ENCODE results near the gene XKR7. TPM values are rescaled to one million over a fixed set of nuclear protein-coding genes. Genes with fewer than 3 reads are reported as not detected.

XKR7 gene
- total RNA-seq, 1 experiment from 2014 or later = not detected

GRCh38 chr20:31943052-31943471 lies 24.9 kb upstream of the XKR7 start:
- DNase-seq (no peak), ATAC-seq (no peak)
- no peaks in the 10 kb centered on the region for H3F3A ChIP-seq (ENCODE audit: low read length, unreplicated experiment)
- CTCF ChIA-PET = no interaction called here
- H3K4me1 ChIP-seq (ENCODE audit: insufficient read depth, low read length) = no peaks in the 10 kb centered on the region
- no peaks in the 10 kb centered on the region for H3K27me3 ChIP-seq (ENCODE audit: low read length)
- H4K20me1 ChIP-seq (ENCODE audit: low read length) = no peaks in the 10 kb centered on the region
- H3K9ac ChIP-seq (ENCODE audit: low read length) = no peak overlapping the region
- H3K4me2 ChIP-seq (ENCODE audit: low read length) = no peak overlapping the region
- H3K9me2 ChIP-seq (replicated peaks; ENCODE audit: low read length) = no peaks in the 10 kb centered on the region
- intact Hi-C loops (cut with micrococcal nuclease) = no loop called here
- H3K27ac ChIP-seq (ENCODE audit: low read length) = no peak overlapping the region
- no peak overlapping the region for H3K4me3 ChIP-seq (ENCODE audit: low read length)
- no peak overlapping the region for H2AFZ ChIP-seq (ENCODE audit: low read length)
- no peaks in the 10 kb centered on the region; the same call in 1 of the 2 replicates for H3K79me2 ChIP-seq (ENCODE audit: low read length)
- H3K9me3 ChIP-seq (ENCODE audit: low read length) = no peaks in the 10 kb centered on the region
- no TSS peak for BruUV-seq (replicated peaks)
- peaks cover 35% of the 10 kb centered on the region for H3K36me3 ChIP-seq (ENCODE audit: low read depth, low read length)
- no peak for TF ChIP-seq CTCF (conservative IDR thresholded peaks at IDR 0.05; ENCODE audit: low read depth, low read length)
- no peak for TF ChIP-seq EZH2 (IDR thresholded peaks at IDR 0.05; ENCODE audit: low read length, unreplicated experiment)
- no peak for TF ChIP-seq EZH2phosphoT487 (IDR thresholded peaks at IDR 0.05; ENCODE audit: borderline replicate concordance, low read length)
- POLR2A ChIA-PET (ENCODE audit: unreplicated experiment) = no interaction called here

- peaks cover 1% of the 10 kb centered on the region; the same call in 1 of the 2 replicates for H4K20me1 ChIP-seq (ENCODE audit: low read length)
- POLR2A ChIA-PET (ENCODE audit: unreplicated experiment) = no interaction called here
- BruUV-seq (replicated peaks) = no TSS peak
These were observed 22.6 kb upstream of the XKR7 start for GRCh38 chr20:31945319-31945718.

GRCh38 chr20:31945785-31946184 lies 22.2 kb upstream of the XKR7 start:
- no peak for TF ChIP-seq EZH2phosphoT487 (IDR thresholded peaks at IDR 0.05; ENCODE audit: borderline replicate concordance, low read length)
- TF ChIP-seq CTCF (conservative IDR thresholded peaks at IDR 0.05; ENCODE audit: low read depth, low read length) = no peak
- TF ChIP-seq EZH2 (IDR thresholded peaks at IDR 0.05; ENCODE audit: low read length, unreplicated experiment) = no peak
- Histone ChIP-seq H3K9ac (ENCODE audit: low read length) (no peak overlapping the region), H2AFZ (ENCODE audit: low read length) (no peak overlapping the region), H3K27me3 (ENCODE audit: low read length) (no peaks in the 10 kb centered on the region), H4K20me1 (ENCODE audit: low read length) (peaks cover 6% of the 10 kb centered on the region; the same call in 1 of the 2 replicates), H3K27ac (ENCODE audit: low read length) (no peak overlapping the region), H3K36me3 (ENCODE audit: low read depth, low read length) (peaks cover 49% of the 10 kb centered on the region), H3K4me2 (ENCODE audit: low read length) (no peak overlapping the region), H3K79me2 (ENCODE audit: low read length) (peaks cover 13% of the 10 kb centered on the region), H3K9me2 (replicated peaks; ENCODE audit: low read length) (no peaks in the 10 kb centered on the region), H3K4me3 (ENCODE audit: low read length) (no peak overlapping the region), H3F3A (ENCODE audit: low read length, unreplicated experiment) (no peaks in the 10 kb centered on the region), H3K4me1 (ENCODE audit: insufficient read depth, low read length) (peaks cover 6% of the 10 kb centered on the region), H3K9me3 (ENCODE audit: low read length) (no peaks in the 10 kb centered on the region)
- no TSS peak for BruUV-seq (replicated peaks)
- ATAC-seq = no peak
- intact Hi-C loops (cut with micrococcal nuclease) = no loop called here
- CTCF ChIA-PET = no interaction called here
- no peak for DNase-seq
- POLR2A ChIA-PET (ENCODE audit: unreplicated experiment) = no interaction called here

More at GRCh38 chr20:31945319-31945718, 22.6 kb upstream of the XKR7 start:
- Histone ChIP-seq H3K27ac (ENCODE audit: low read length) (no peak overlapping the region), H3K79me2 (ENCODE audit: low read length) (peaks cover 9% of the 10 kb centered on the region), H3F3A (ENCODE audit: low read length, unreplicated experiment) (no peaks in the 10 kb centered on the region), H2AFZ (ENCODE audit: low read length) (no peak overlapping the region), H3K9me3 (ENCODE audit: low read length) (no peaks in the 10 kb centered on the region), H3K9ac (ENCODE audit: low read length) (no peak overlapping the region), H3K36me3 (ENCODE audit: low read depth, low read length) (peaks cover 49% of the 10 kb centered on the region), H3K27me3 (ENCODE audit: low read length) (no peaks in the 10 kb centered on the region), H3K4me3 (ENCODE audit: low read length) (no peak overlapping the region), H3K4me2 (ENCODE audit: low read length) (no peak overlapping the region), H3K9me2 (replicated peaks; ENCODE audit: low read length) (no peaks in the 10 kb centered on the region), H3K4me1 (ENCODE audit: insufficient read depth, low read length) (peaks cover 1% of the 10 kb centered on the region)
- CTCF ChIA-PET = interaction anchor here (0.5 kb wide), 1 partner anchor 49 kb away, joined by 5 read pairs; no protein-coding TSS in a partner anchor
- TF ChIP-seq EZH2 (IDR thresholded peaks at IDR 0.05; ENCODE audit: low read length, unreplicated experiment) = no peak
- no peak for TF ChIP-seq EZH2phosphoT487 (IDR thresholded peaks at IDR 0.05; ENCODE audit: borderline replicate concordance, low read length)
- no peak for DNase-seq
- intact Hi-C loops (cut with micrococcal nuclease) = no loop called here
- ATAC-seq = no peak

Data from PC-3 (cell line).